Fibroblast of the aortic adventitia (primary cell): Measurements from ENCODE around the gene FBXO41. TPM values are rescaled to one million over a fixed set of nuclear protein-coding genes. Genes with fewer than 3 reads are reported as not detected.
A peak's percentile ranks its signal among the peaks of the same experiment; 100 is the strongest.

Experiments used
- DNase-seq: peaks from one replicate; pipeline ENCODE4 v3.0.0-alpha.2; 2010; ENCODE audit warnings: low read depth
- H3K4me3 ChIP-seq: 2 replicates; pipeline ENCODE4 v1.5.1; 2011; ENCODE audit warnings: low read depth, mild to moderate bottlenecking, control low read depth, low read length, moderate library complexity
- CTCF ChIP-seq: IDR thresholded peaks from 2 replicates; pipeline ENCODE4 v1.5.1; 2011; ENCODE audit warnings: mild to moderate bottlenecking, low read length, control low read depth, inconsistent platforms; ENCODE audit not compliant: insufficient read depth
- total RNA-seq: library from RNA; depleted of rRNA; stranded (reverse); fragments of >200 nt; gene quantifications from 2 replicates; pipeline ENCODE4 v1.2.3, GENCODE V29; 2012; ENCODE audit warnings: low replicate concordance

The FBXO41 gene
- total RNA-seq, 1 donor, result 0.18 TPM

GRCh38 chr2:73244580-73244979 lies 39.7 kb downstream of the FBXO41 start:
- DNase-seq, result no peak
- no peak for TF ChIP-seq CTCF
- no peak overlapping the region for H3K4me3 ChIP-seq

GRCh38 chr2:73243884-73244570 lies 40.3 kb downstream of the FBXO41 start:
- H3K4me3 ChIP-seq, result no peak overlapping the region
- DNase-seq, result peak; percentile 78
- no peak for TF ChIP-seq CTCF

GRCh38 chr2:73239776-73240175 lies 44.5 kb downstream of the FBXO41 start:
- no peak overlapping the region for H3K4me3 ChIP-seq
- TF ChIP-seq CTCF, result no peak
- peak; percentile 77 for DNase-seq

GRCh38 chr2:73238976-73239375 lies 45.3 kb downstream of the FBXO41 start:
- no peak for TF ChIP-seq CTCF
- no peak for DNase-seq
- H3K4me3 ChIP-seq, result no peak overlapping the region

GRCh38 chr2:73238149-73238548 lies 46.1 kb downstream of the FBXO41 start:
- no peak for DNase-seq
- TF ChIP-seq CTCF, result no peak
- no peak overlapping the region for H3K4me3 ChIP-seq

- no peak for TF ChIP-seq CTCF
- no peak for DNase-seq
- no peak overlapping the region for H3K4me3 ChIP-seq
These were observed 47.1 kb downstream of the FBXO41 start for GRCh38 chr2:73237168-73237567.
